Heart right ventricle (tissue), 16 donors: Measurements from ENCODE around the gene TMEM51. TPM values are rescaled to one million over a fixed set of nuclear protein-coding genes. Genes with fewer than 3 reads are reported as not detected.

Experiments used
- ATAC-seq, 8 donors: fragments of 200-7000 bp; cut with Tn5 transposase; one replicate each; pipeline ENCODE4 v1.9.1; 2020; ENCODE audit warnings: mild to moderate bottlenecking in 8 of 8, moderate library complexity in 8 of 8, moderate number of reproducible peaks in 1 of 8
- DNase-seq, 2 donors: peaks; one replicate each; pipeline ENCODE4 v3.0.0-alpha.2; 2020
- H3K27ac ChIP-seq, 10 donors: fragments of 200-600 bp; sonication (generic) in 2 of 10; one replicate each; pipeline versions ENCODE4 v1.5.0 to v1.8.0; 2020 to 2022; ENCODE audit warnings: mild to moderate bottlenecking in 3 of 10
- H3K27me3 ChIP-seq, 7 donors: fragments of 200-600 bp; one replicate each; pipeline ENCODE4 v1.8.0; 2021 to 2022; ENCODE audit warnings: mild to moderate bottlenecking in 2 of 7
- H3K36me3 ChIP-seq, 9 donors: fragments of 200-600 bp; sonication (generic) in 1 of 9; one replicate each; pipeline versions ENCODE4 v1.5.0 to v1.8.0; 2020 to 2022; ENCODE audit warnings: mild to moderate bottlenecking in 2 of 9
- H3K4me1 ChIP-seq, 9 donors: fragments of 200-600 bp; sonication (generic) in 1 of 9; one replicate each; pipeline versions ENCODE4 v1.5.0 to v1.8.0; 2020 to 2022; ENCODE audit warnings: mild to moderate bottlenecking in 4 of 9
- H3K4me3 ChIP-seq, 10 donors: fragments of 200-600 bp; sonication (generic) in 2 of 10; one replicate each; pipeline versions ENCODE4 v1.5.0 to v1.8.0; 2020 to 2022; ENCODE audit warnings: mild to moderate bottlenecking in 7 of 10, moderate library complexity in 2 of 10
- H3K9me3 ChIP-seq, 11 donors: fragments of 200-600 bp in 10 of 11; sonication (generic) in 2 of 11; one replicate each; pipeline versions ENCODE4 v1.5.0 to v1.8.0; 2013 to 2022; ENCODE audit warnings: mild to moderate bottlenecking in 2 of 11, control low read depth in 1 of 11, moderate library complexity in 1 of 11
- whole genome bisulfite sequencing, 2 donors: extraction: QIAGEN DNeasy Blood & Tissue Kit; methylation state at CpG; one replicate each; pipeline ENCODE4 v1.1.7; 2013; ENCODE audit warnings: inconsistent platforms in 1 of 2; 5-methylcytosine and 5-hydroxymethylcytosine counted together
- intact Hi-C, 10 donors: fragments of 100-400 bp; cut with DNase I; formaldehyde crosslinking; loops; one replicate each; pipeline versions ENCODE4 v1.11.1 to v1.14.2; 2022
- polyA plus RNA-seq, 2 donors: library from polyadenylated mRNA; stranded (reverse); fragments of 200-250 nt; gene quantifications; one replicate each; pipeline ENCODE4 v1.2.3, GENCODE V29; 2013
- total RNA-seq, 10 donors: library from RNA; stranded (reverse); fragmentation: NEBNext Ultra II Directional in 3 of 10; extraction: Animal tissue kit (Norgen Biotek cat#: 25700) in 3 of 10; gene quantifications; one replicate each; pipeline versions ENCODE4 v1.2.1 to v1.2.4, GENCODE V29; 2021 to 2023
- TF ChIP-seq, protein P1 (sequence below), 9 donors: fragments of 200-600 bp; sonication (generic) in 2 of 9; IDR thresholded peaks; one replicate each; pipeline versions ENCODE4 v1.5.0 to v1.8.0; 2021 to 2022; ENCODE audit warnings: antibody characterized with exemption in 9 of 9, mild to moderate bottlenecking in 5 of 9, moderate library complexity in 1 of 9
- donor health status: Arrhythmogenic right ventricular cardiomyopathy.
- donor health status: ischemic (EF 13 %, LVEDD 7.1; RV severe dilation, severe dysfunction).
- donor health status: healthy with polysubstance abuse.
- donor health status: DM: no; HTN: yes; CAD: no.
- donor health status: DM: no; HTN: no; CAD: no.
- donor health status: ischemic (EF 25% LVEDD 6.9; RV normal size, moderate dysfunction).
- donor health status: ischemic (EF 25% LVEDD 5.7; RV mildly dilated, moderate dysfunction).
- donor health status: healthy.
- donor health status: DM: yes; HTN: yes; CAD: no.
- donor health status: Ischemic cardiomyopathy.
- donor health status: ischemic (EF 35%, LVEDD 5.7; RV mildly dilated, moderate dysfunction).
- donor health status: nonischemic (EF 11% LVEDD 7.7; RV severe dilation, severe dysfunction).
- donor health status: DM: yes; HTN: yes; CAD: no.
- donor health status: PGD.
- donor health status: ischemic (EF 29% LVEDD 5.4; RV normal size, mild dysfunction).
- donor health status: nonischemic (EF 23%, LVEDD 6.1; RV moderate dilation, normal function).

Gene TMEM51
- total and polyA plus RNA-seq, 12 donors: 2.0 to 9.5 (median 3.2) TPM

DNA sequence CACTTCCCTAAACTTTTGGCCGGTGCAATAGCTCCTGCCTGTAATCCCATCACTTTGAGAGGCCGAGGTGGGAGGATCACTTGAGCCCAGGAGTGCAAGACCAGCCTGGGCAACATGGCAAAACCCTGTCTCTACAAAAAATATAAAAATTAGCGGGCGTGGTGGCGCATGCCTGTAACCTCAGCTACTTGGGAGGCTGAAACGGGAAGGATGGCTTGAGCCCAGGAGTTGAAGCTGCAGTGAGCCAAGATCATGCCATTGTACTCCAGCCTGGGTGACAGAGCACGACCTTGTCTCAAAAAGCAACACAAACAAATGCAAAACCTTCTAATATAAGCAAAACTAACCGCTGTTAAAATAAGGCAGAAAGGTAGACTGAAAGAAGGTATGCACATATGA is 25.9 kb downstream of the TMEM51 start:
- Histone ChIP-seq H3K4me1 (peaks cover 0 to 35% (median 15%) of the 10 kb centered on the region in 9 donors), H3K27me3 (no peaks in the 10 kb centered on the region), H3K36me3 (no peaks in the 10 kb centered on the region), H3K27ac (peak overlapping the region in 5 of 10 donors; percentile 28 to 76 (median 59)), H3K4me3 (no peak overlapping the region), H3K9me3 (no peaks in the 10 kb centered on the region)
- DNase-seq (no peak), ATAC-seq (no peak)
- TF ChIP-seq, protein P1, sequence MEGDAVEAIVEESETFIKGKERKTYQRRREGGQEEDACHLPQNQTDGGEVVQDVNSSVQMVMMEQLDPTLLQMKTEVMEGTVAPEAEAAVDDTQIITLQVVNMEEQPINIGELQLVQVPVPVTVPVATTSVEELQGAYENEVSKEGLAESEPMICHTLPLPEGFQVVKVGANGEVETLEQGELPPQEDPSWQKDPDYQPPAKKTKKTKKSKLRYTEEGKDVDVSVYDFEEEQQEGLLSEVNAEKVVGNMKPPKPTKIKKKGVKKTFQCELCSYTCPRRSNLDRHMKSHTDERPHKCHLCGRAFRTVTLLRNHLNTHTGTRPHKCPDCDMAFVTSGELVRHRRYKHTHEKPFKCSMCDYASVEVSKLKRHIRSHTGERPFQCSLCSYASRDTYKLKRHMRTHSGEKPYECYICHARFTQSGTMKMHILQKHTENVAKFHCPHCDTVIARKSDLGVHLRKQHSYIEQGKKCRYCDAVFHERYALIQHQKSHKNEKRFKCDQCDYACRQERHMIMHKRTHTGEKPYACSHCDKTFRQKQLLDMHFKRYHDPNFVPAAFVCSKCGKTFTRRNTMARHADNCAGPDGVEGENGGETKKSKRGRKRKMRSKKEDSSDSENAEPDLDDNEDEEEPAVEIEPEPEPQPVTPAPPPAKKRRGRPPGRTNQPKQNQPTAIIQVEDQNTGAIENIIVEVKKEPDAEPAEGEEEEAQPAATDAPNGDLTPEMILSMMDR (IDR thresholded peaks at IDR 0.05): no peak
- intact Hi-C loops: no loop called here
- WGBS, 2 donors: 72 to 80% methylated on average over 8 of the region's 8 CpGs

DNA sequence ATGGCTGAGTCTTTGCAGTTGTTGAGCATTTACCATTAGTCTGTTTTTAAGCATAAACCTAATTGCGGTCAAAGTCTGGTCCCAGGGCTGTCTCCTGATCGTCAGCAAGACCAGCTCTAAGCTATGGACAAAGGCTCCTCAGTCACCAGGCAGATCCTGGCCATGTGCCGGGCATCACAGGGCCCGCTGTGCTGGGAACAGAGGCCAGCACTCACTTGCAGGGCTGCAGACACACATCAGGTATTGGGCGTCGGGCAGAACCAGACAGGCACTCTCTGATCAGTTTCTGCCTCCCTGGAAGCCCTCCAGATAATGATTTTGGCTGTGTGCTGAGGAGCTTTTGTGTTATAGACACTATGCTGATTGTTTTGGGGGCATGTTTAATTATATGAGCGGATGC is 26.6 kb downstream of the TMEM51 start:
- ATAC-seq (no peak), DNase-seq (no peak)
- Histone ChIP-seq H3K4me1 (peaks cover 0 to 35% (median 12%) of the 10 kb centered on the region in 9 donors), H3K27me3 (no peaks in the 10 kb centered on the region), H3K4me3 (no peak overlapping the region), H3K27ac (no peak overlapping the region), H3K36me3 (no peaks in the 10 kb centered on the region), H3K9me3 (no peaks in the 10 kb centered on the region)
- intact Hi-C loops: no loop called here
- TF ChIP-seq, protein P1 (IDR thresholded peaks at IDR 0.05): no peak
- WGBS, 2 donors: 84 to 88% methylated on average over 7 of the region's 7 CpGs

DNA sequence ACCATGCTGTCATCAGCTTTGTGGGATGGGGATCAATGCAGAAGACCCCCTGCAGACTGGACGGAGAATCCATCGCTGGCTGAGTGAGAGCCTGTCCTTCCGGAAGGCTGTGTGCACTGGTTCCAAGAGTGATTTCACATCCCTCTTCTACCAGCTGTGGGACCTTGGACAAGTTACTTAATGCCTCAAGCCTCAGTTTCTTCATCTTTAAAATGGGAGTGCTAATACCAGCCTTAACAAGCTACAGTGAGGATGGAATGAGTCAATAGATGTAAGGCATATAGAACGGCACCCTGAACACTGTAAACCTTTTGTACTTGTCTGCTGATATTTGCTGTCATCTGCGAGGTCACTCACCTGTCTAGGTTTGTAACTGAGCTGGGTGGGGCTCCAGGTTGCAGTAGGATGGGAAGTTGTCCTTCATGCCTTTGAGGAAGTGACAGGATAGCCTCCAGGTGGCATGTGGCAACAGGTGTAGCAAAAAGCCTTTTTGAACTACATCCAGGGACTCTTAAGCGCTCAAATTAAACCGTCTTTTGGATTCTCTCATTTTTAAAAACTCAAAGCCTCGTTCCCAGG is 27.5 kb downstream of the TMEM51 start:
- ATAC-seq: no peak
- 94 to 95% methylated on average over 8 of the region's 8 CpGs for WGBS, 2 donors
- Histone ChIP-seq H3K36me3 (no peaks in the 10 kb centered on the region), H3K27ac (no peak overlapping the region), H3K4me3 (no peak overlapping the region), H3K27me3 (no peaks in the 10 kb centered on the region), H3K4me1 (peaks cover 0 to 35% (median 12%) of the 10 kb centered on the region in 9 donors), H3K9me3 (no peaks in the 10 kb centered on the region)
- TF ChIP-seq, protein P1 (IDR thresholded peaks at IDR 0.05): no peak
- intact Hi-C loops: no loop called here
- DNase-seq: no peak

DNA sequence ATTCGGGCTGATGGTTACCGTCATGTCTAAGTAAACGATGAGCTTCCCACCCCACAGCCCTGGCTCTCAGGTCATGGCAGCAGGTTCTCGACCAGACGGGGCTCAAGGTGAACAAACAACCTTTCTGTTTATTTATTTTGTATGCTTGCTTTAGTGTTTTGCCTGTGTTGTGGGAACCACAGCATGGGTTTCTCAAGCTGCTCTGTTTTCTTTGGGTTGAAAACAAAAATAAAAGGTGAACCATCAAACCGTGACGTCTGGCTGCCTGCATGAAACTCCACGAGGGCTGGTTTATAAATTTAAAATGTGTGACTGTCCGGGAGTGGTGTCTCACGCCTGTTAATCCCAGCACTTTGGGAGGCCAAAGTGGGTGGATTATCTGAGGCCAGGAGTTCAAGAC is 28.0 kb downstream of the TMEM51 start:
- WGBS, 2 donors: 92% methylated on average over 10 of the region's 10 CpGs
- no peak overlapping the region for H3K27ac ChIP-seq
- TF ChIP-seq, protein P1 (IDR thresholded peaks at IDR 0.05): no peak
- ATAC-seq: no peak
- no peaks in the 10 kb centered on the region for H3K9me3 ChIP-seq
- H3K27me3 ChIP-seq: no peaks in the 10 kb centered on the region
- peaks cover 0 to 34% (median 12%) of the 10 kb centered on the region in 9 donors for H3K4me1 ChIP-seq
- H3K4me3 ChIP-seq: no peak overlapping the region
- no peak for DNase-seq
- intact Hi-C loops: no loop called here
- H3K36me3 ChIP-seq: no peaks in the 10 kb centered on the region
